ENCODE results near the gene GARNL3.

The GARNL3 gene

DNA sequence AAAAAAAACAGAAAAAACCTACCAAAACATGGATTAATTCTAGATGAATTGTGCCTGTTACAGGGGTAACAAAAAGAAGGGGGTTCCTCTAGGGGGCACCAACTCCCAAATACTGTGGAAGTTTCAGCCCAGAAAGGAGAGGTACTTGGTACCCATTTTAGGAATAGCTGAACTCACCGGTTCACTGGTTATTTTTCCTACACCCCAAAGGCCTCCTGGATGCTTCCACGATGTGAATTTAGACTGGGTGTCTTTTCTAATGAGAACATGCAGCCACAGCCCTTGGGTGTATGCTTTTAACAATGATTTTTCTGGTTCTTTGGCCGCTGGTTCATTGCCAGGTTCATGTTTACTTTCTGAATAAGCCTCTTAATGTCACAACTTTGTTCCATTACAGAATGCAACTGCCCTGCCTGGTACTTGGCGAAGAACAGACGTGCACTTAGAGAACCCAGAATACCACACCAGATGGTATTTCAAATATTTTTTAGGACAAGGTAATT is 46.7 kb downstream of the GARNL3 start:
- no peak for DNase-seq (ENCODE audit: low spot score)

- no peak for DNase-seq (ENCODE audit: low spot score)
Measured at GRCh38 chr9:127313042-127313560, 48.5 kb downstream of the GARNL3 start.

- no peak for DNase-seq (ENCODE audit: low spot score)
Measured at GRCh38 chr9:127314911-127315310, 50.3 kb downstream of the GARNL3 start.

- no peak for DNase-seq (ENCODE audit: low spot score)
Measured at GRCh38 chr9:127316586-127317323, 52.2 kb downstream of the GARNL3 start.

GRCh38 chr9:127318651-127319167 is 54.1 kb downstream of the GARNL3 start:
- DNase-seq (ENCODE audit: low spot score): no peak

DNA sequence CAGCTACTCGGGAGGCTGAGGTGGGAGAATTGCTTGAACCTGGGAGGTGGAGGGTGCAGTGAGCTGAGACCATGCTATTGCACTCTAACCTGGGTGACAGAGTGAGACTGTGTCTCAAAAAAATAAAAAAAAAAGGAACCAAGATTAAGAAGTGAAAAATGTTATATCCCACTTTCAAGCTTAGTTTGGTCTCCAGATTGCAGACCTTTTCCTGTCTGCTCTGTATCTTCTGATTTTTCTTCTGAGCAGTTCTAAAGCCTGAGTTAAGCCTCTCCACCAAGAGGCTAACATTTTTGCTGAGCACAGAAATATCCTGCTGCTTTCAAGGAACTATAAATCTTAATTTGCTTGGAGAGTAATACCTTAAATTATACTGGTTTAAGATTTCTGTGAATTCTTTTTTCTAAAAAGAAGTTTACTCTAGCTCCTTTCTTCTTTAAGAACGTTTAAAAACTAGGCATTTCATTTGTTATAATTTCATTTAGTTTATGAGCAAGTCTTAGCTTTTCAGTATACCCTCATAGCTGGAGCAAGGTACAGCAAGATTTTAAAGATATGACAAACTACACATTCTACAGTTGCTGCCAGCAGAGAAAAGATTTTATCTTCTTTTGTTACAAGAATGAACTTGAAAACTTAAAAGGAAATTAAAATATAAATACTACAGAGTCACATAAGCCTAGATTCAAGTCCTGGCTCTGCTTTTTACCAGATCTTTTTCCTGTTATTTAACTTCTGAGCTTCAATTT is 55.0 kb downstream of the GARNL3 start:
- peak; percentile 26 for DNase-seq (ENCODE audit: low spot score)

DNA sequence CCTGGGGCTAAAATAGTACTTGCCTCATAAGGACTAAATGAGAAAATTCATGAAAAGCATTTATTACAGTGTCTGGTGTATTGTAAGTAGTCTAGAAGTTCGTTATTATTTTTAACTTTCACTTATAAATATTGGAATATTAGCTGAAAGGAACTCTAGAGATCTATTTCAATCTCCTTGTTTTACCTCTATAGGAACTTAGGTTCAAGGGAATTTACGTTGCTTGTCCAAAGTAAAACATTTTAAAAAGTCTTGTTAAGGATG is 55.5 kb downstream of the GARNL3 start:
- no peak for DNase-seq (ENCODE audit: low spot score)

DNA sequence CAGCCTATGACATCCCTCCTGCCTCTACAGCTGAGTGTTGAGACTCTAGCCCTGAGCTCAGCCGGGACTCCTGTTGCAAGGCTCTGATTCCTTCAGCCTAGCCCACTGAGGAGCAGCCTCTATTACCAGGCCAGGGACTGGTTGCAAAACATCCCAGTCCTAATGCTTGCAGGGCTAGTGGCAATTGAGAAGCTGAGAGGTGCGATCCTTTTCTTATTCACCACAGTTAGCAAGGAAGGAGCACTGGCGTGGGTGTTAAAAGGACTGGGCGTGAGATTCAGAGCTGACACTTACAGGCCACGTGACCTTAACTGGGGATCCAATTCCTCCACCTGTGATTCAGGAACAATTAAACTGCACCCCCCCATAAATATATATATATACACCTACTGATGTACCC is 58.8 kb downstream of the GARNL3 start:
- DNase-seq (ENCODE audit: low spot score): no peak

DNA sequence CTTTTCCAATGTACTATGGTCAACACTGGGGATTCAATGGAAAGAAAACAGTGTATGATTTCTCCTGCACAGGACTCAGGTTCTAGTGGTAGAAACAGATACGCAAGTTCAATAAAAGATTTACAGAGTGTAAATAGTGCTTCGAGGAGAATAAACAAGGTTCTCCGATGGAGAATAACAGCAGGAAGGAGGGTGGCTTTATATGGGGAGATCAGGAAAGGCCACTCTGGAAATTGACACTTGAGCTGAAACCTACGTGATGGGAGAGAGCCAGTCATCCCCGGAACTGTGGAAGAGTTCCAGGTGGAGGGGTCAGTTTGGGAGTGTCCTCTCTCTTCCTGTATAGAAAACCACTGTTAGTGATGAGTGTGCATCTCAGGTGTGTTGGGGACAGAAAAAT is 65.9 kb downstream of the GARNL3 start:
- no peak for DNase-seq (ENCODE audit: low spot score)

GRCh38 chr9:127333221-127334064 is 68.9 kb downstream of the GARNL3 start:
- no peak for DNase-seq (ENCODE audit: low spot score)

GRCh38 chr9:127334725-127335124 is 70.2 kb downstream of the GARNL3 start:
- DNase-seq (ENCODE audit: low spot score): no peak

DNA sequence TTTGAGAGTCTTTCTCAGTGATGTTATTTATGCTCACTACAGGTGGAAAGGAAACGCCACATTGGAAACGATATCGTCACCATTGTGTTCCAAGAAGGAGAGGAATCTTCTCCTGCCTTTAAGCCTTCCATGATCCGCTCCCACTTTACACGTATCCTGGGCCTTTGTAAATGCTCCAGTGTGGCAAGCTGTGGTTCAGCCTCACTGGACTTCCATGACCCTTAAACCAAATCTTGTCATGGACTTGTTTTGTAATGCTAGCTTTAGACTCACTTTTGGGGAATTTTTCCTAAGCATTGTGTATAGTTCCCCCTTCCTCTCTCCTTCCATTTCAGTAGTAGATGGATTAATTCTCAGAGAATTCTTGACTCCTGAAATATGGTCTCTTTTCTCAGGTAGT is 71.5 kb downstream of the GARNL3 start:
- no peak for DNase-seq (ENCODE audit: low spot score)

DNA sequence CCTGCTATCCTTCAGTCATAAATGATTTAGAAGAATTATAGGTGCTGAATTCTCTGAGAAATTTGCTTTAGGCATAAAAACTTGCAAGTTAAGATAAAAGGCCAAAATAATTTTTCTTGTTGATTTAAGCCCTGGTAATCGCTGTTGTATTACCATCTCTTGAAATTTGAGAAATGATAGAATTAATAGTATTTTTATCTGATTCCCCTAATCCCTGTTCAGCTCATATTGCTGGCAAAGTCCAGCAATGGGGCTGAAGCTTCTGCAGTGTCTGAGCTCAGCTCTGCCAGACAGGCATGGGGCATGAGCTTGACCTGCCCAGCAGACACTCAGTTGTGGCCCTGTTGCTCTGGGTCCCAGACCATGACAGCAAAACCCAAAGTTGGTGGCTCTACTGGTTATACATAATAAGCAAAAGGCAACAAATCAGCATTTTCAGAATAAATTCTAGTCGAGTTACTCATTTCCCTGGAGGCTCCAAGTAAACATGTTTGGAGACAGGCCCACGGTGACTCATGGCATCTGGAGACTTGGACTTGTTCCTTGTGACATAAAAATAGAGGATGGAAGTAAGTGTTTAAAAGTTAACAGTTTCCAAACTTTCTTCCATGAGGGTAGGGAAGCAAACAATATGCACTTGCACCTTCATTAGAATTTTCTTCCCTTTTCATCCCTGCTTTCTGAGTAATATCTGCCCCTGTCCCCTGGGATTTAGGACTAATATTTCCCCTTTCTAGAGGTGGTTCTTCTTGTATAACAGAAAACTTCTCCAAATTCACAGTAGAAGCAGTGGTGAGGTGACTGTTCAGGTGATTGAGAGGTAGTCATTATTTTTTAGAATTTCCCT is 72.2 kb downstream of the GARNL3 start:
- peak; percentile 44 for DNase-seq (ENCODE audit: low spot score)

- DNase-seq (ENCODE audit: low spot score): no peak
Measured at GRCh38 chr9:127340721-127341120, 76.1 kb downstream of the GARNL3 start.

DNA sequence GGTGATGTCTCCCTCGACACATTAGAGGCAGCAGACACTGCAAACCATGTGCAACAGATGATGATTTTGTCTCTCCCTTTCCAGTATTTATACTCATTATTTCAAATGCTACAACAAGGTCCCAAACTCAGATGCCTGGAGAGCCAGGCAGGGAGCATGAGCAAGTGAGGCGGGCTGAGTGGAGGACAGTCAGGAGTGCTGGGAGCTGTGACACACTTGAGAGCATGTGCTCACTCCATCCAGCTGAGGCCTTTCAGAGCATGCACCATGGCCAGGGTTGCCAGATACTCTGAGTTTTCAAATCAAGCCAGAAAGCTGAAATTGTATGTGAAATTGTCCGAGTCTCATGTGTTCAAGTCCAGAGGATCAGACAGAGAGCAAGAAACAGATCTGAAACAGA is 76.6 kb downstream of the GARNL3 start:
- no peak for DNase-seq (ENCODE audit: low spot score)

DNA sequence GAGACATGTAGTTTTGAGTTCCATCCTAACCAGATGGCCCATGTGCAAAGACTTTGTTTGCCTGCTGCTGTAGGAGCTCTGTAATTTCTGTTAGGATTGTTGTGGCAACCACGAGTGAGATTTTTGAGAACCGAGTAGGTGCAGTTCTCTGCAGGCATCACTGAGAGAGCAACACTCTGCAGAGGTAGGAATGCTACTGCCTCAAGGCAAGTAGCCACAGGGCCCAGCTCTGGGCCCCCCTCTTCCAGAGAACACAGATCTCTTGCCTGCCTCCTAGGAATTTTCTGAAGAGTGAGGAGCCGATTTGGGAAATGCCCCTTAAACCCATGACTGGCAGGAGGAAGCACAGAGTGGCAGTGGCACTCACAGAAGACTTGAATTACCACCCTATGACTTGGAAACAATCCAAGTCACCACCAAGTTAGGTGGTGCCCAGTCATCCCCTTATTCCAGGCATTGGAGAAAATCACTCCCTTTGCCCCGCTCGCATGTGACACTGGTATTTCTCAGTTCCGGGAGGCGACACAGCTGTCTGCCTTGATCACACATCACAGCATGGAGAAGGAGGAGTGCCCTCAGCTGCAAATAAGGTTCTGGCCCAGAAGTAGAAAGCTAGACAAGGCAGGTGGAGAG is 79.9 kb downstream of the GARNL3 start:
- DNase-seq (ENCODE audit: low spot score): no peak

GRCh38 chr9:127345566-127345965 is 81.0 kb downstream of the GARNL3 start:
- DNase-seq (ENCODE audit: low spot score): no peak

- DNase-seq (ENCODE audit: low spot score): no peak
Measured at GRCh38 chr9:127346584-127346983, 82.0 kb downstream of the GARNL3 start.

DNA sequence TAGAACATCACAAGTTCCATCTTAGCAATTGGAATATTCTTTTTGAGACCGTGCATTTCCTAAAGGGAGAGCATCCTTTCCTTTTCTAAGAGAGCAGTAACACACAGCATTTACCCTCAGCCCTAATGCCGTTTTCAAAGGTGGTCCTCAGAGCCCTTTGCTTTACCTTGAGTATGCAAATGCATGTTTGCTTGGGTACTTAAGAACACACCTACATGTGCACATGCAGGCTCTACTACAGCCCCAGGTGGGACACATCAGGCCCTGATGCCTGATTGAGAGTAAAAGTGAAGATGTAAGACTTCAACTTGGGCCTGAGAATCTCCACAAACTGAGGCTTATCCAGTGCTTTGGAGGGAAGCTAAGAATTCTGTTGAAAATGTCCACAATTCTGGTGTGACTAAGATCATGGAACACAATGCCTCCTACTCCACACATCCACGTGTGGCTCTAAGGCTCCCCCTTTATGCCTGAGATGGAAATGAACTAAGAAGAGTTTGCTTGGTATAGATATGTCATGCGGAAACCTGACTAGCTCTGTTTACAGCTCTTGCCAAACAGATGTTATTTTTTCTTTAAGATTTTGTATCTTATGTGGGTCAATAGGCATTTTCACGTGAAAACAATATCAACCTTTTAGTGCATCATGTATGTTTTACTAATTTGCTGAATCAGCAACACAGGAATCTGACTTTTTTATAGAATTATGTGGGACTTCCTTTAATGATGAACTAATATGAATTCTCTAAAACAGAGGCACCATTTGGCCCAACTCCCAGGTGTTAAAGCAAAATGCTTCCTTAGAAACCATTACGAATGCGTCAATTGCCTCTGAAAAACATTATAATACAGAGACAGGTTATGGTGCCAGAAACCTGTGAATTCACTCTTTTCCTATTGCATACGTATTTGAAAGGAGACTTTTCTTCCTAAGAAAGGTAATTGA is 83.5 kb downstream of the GARNL3 start:
- DNase-seq (ENCODE audit: low spot score): no peak

All from globus pallidus (tissue), 1 donor.